Inferior parietal cortex (tissue), 1 donor: Measurements from ENCODE around the gene VIT.

Experiments
- DNase-seq: peaks from one replicate; pipeline ENCODE4 v3.0.0-alpha.2; 2016; ENCODE audit errors: extremely low spot score

The VIT gene

DNA sequence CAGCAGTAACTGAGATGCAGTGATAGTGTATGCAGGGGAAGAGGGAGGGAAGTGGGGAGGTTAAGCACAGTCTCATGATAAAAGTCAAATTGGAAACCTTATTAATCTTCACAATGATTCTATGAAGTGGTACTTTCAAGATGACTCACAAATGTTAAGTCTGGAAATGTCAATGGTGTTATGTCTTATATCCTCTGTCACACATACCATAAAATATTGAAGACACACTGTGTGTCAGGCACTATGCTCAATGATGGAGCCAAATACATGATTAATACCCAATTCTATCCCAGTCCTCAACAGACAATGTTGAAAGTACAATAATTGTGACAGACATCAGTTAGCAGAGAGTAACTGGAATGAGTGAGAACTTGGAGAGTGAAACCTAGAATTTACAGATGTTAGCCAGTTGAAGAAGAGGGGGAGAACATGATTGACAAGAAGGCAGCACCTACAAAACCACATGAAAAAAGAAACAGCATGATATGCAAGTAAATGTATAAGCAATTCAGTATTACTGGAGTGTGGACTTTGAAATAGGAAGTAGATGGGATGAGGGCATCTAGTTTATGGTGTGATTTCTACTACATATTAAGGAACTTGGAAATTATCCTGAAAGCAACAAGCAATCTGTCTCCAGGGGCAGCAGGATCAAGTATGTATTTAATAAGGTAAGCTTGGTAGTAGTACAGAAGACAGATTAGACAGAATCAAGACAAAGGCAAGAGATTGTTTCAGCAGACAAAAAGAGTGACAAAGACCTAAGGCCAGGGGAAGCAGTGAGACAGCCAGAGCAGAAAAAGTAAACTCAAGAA is 162.3 kb downstream of the VIT start:
- no peak for DNase-seq

DNA sequence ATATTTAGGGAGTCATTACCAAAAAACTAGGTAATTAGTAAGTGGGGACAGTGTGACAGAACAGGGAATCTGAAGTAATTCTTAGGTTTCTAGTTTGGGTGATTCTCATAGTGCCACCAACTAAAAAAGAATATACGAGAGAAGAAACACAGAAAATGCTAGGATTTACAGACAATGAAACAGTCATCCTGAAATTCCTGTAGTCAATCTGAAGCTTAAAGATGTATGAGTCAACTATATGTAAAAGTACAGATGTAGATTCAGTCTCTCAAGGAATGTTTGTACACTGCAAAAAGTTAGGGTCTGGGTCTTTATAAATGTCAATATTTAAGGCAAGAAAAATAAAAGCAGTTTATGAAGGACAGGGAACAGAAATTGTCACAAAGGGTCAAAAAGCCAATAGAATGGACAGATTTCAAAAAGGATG is 162.9 kb downstream of the VIT start:
- DNase-seq: no peak

DNA sequence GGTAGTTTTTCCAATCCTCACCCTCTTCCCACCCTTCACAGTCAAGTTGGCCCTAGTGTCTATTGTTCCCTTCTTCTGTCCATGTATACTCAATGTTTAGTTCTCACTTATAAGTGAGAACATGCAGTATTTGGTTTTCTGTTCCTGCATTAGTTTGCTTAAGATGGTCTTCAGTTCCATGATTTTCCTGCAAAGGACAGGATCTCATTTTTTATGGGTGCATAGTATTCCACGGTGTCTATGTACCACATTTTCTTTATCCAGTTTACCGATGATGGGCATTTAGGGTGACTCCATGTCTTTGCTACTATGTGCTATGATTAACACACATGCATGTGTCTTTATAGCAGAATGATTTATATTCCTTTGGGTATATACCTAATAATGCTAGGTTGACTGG is 165.4 kb downstream of the VIT start:
- no peak for DNase-seq
